Stimulated activated CD8-positive, alpha-beta memory T cell treated with anti-CD3 and anti-CD28 coated beads, Interleukin-12 subunit alpha, Interleukin-12 subunit beta, amount 100 ng/mL, for 24 hours (primary cell): Measurements from ENCODE around the gene CCZ1.
"Not testable (repeated sequence)": the region's sequence is repeated elsewhere in the genome, so short reads cannot be mapped to it uniquely, and the experiment has no call there.

ENCODE experiments used
- DNase-seq: peaks from one replicate; pipeline ENCODE4 v3.0.0-alpha.2; 2020; ENCODE audit errors: extremely low read depth

The CCZ1 gene

GRCh38 chr7:5908835-5909234, 10.3 kb downstream of the CCZ1 start:
- not testable (repeated sequence) for DNase-seq

- not testable (repeated sequence) for DNase-seq
Measured at GRCh38 chr7:5916529-5916928, 18.0 kb downstream of the CCZ1 start.

DNA sequence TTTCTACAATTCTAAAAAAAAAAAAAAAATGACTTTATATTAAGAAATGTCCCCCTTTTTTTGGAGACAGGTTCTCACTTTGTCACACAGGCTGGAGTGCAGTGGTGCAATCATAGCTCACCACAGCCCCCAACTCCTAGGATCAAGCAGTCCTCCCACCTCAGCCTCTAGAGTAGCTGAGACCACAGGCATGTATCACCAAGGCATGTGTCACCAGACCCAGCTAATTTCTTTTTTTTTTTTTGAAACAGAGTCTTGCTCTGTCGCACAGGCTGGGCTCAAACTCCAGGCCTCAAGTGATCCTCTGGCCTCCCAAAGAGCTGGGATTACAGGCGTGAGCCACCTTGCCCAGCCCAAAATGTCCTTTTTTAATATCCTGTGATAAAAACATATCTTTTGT, 25.6 kb downstream of the CCZ1 start:
- DNase-seq, result not testable (repeated sequence)

GRCh38 chr7:5924630-5925029, 26.1 kb downstream of the CCZ1 start:
- DNase-seq, result not testable (repeated sequence)

DNA sequence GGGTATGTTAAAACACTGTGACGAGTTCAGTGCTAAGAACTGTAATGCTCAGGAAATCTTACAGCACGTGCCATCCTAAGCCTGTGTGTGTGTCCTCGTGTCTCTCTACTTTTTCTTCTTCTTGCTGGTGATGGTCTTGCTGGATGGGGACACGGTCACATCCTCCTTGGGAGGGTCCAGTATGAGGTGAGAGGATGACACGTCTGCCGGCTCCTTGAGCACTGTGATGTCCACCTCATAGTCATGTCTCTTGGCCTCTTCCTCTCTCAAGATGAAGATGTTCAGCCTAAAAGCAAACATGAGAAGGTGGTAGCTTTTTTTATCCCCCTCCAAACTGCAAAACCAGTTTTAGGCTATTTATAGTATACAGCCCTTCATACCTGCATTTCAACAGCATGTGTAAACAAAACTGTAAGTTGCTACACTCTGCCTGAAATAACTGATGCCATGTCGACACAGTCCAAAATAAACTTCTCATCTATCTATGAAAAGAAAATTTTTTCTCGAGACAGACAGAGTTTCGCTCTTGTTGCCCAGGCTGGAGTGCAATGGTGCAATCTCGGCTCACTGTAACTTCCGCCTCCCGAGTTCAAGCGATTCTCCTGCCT, 27.8 kb downstream of the CCZ1 start:
- not testable (repeated sequence) for DNase-seq

GRCh38 chr7:5930290-5930689, 31.8 kb downstream of the CCZ1 start:
- not testable (repeated sequence) for DNase-seq

GRCh38 chr7:5931250-5931649, 32.7 kb downstream of the CCZ1 start:
- not testable (repeated sequence) for DNase-seq

DNA sequence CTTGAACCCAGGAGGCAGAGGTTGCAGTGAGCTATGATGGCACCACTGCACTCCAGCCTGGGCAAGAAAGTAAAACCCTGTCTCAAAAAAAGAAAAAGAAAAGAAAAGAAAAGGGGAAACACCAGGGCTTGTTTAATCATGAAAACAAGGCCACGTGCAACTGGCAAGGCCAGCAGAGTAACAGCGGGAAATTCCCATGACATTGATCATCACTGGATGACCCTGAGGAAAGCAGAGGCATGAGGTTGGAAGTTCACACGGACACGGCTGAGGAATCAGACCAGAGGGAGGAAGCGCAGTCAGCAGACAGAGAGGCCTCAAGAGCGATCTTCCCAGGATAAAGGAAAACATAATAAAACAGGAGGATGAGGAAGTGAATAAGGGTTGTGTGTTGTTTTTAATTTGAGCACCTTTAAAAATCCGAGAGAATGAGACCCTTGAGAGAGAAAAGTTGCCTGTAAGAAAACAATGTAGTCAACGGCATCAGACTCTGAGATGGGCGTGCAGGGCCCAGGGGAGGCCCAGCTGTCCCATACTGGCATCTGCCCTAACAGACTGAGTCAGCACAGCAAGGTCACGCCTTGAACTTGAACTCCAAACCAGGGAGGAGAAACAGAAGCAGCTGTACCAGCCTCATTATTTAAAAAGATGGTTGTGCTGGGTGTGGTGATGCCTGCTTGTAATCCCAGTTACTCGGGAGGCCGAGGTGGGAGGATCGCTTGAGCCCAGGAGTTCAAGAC, 33.5 kb downstream of the CCZ1 start:
- not testable (repeated sequence) for DNase-seq

DNA sequence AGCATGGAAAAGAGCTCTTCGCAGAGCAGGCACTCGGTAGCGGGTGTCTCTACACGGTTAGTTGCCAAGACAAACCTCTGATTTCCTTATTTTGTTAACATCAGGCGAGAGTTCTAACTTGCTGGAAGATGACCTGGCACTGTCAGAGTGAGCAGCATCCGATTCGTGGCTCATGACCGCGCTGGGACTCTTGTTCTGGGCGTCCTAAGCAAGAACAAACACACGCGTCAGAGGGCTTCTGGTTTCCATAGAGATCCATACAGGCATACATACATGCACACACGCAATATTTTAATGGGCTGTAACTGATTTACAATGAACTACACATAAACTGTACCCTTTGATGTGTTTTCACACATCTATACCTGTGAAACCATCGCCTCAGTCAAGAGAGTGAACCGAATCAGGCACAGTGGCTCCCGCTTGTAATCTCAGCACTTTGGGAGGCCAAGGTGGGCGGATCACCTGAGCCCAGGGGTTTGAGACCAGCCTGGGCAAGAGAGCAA, 36.5 kb downstream of the CCZ1 start:
- DNase-seq, result not testable (repeated sequence)

- not testable (repeated sequence) for DNase-seq
Measured at GRCh38 chr7:5963205-5963604, 64.7 kb downstream of the CCZ1 start.

DNA sequence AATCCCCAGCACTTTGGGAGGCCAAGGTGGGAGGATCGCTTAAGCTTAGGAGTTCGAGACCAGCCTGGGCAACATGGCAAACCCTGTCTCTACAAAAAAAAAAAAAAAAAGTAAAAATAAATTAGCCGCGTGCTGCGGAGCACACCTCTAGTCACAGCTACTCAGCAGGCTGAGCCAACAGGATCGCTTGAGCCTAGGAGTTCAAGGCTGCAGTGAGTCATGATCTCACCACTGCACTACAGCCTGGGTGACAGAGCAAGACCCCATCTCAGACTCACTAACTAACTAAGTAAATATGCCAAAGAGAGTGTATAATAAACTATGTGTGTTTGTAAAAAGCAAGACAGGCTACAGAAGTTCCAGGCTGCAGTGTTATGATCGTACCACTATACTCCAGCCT, 65.3 kb downstream of the CCZ1 start:
- DNase-seq, result not testable (repeated sequence)

GRCh38 chr7:5970347-5970911, 71.9 kb downstream of the CCZ1 start, which contains the start of gene RSPH10B:
RSPH10B (minus strand) TSS chr7:5970689; CDS start chr7:5967116, 3,573 bp downstream.
- DNase-seq, result not testable (repeated sequence)

DNA sequence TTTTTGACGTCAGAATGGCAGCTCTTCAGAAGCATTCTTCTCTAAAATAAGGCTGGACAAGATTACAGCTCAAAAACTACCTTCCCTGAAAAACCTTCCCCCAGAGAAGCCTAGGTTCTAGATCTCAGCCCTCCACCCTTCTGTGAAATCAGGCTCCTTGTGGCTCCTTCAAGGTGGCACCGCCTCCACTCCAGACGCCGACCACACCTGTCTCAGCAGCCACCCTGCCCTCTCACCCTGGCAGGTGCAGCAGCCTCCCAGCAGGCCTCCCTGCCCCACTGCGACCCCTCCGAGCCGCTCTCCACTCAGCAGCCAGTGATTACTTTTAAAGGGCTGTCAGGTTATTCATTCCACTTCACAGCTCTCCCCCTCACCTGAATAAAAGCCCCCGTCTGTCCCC, 75.0 kb downstream of the CCZ1 start:
- DNase-seq, result not testable (repeated sequence)
